ENCODE measurements around the gene SLC44A3.

SLC44A3 gene

GRCh38 chr1:94840808-94841207, 20.7 kb downstream of the SLC44A3 start:
- Mint-ChIP-seq H3K36me3 (no peaks in the 10 kb centered on the region), H3K27me3 (peaks cover 6% of the 10 kb centered on the region), H3K27ac (no peak overlapping the region), H3K4me1 (ENCODE audit: low read depth) (no peaks in the 10 kb centered on the region), H3K4me3 (no peak overlapping the region), H3K9me3 (ENCODE audit: low read depth) (no peaks in the 10 kb centered on the region)

GRCh38 chr1:94843430-94843829, 23.3 kb downstream of the SLC44A3 start:
- Mint-ChIP-seq H3K27me3 (peaks cover 8% of the 10 kb centered on the region), H3K4me3 (no peak overlapping the region), H3K9me3 (ENCODE audit: low read depth) (no peaks in the 10 kb centered on the region), H3K4me1 (ENCODE audit: low read depth) (no peaks in the 10 kb centered on the region), H3K36me3 (no peaks in the 10 kb centered on the region), H3K27ac (no peak overlapping the region)

- no peaks in the 10 kb centered on the region for H3K9me3 Mint-ChIP-seq (ENCODE audit: low read depth)
Measured at GRCh38 chr1:94843846-94844245, 23.7 kb downstream of the SLC44A3 start.

DNA sequence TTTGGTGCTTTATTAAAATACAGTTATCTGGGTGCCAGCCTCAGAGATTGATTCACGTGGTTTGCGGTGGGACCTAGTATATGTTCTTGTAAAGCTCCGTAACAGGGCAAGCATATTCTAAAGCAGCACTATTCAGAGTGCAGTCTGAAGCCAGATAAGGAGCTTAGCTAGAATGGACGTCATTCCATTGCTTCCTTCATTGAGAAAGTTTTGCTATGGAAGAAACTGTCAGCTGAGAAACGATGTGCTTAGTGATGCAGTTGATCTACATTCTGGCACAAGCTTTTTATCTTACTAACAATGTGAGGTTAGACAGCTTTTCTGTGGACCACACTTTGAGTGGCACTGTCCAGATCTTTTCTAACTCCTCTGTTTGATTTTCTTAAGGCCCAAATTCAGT, 26.2 kb downstream of the SLC44A3 start:
- H3K27me3 Mint-ChIP-seq, result peaks cover 5% of the 10 kb centered on the region
- H3K27ac Mint-ChIP-seq, result no peak overlapping the region
- H3K9me3 Mint-ChIP-seq (ENCODE audit: low read depth), result no peaks in the 10 kb centered on the region
- no peak overlapping the region for H3K4me3 Mint-ChIP-seq
- H3K36me3 Mint-ChIP-seq, result no peaks in the 10 kb centered on the region
- no peaks in the 10 kb centered on the region for H3K4me1 Mint-ChIP-seq (ENCODE audit: low read depth)

More at GRCh38 chr1:94843846-94844245, 23.7 kb downstream of the SLC44A3 start:
- Mint-ChIP-seq H3K36me3 (no peaks in the 10 kb centered on the region), H3K27me3 (peaks cover 8% of the 10 kb centered on the region), H3K4me1 (ENCODE audit: low read depth) (no peaks in the 10 kb centered on the region), H3K27ac (no peak overlapping the region), H3K4me3 (no peak overlapping the region)

GRCh38 chr1:94851571-94851970, 31.4 kb downstream of the SLC44A3 start:
- Mint-ChIP-seq H3K9me3 (ENCODE audit: low read depth) (no peaks in the 10 kb centered on the region), H3K4me1 (ENCODE audit: low read depth) (no peaks in the 10 kb centered on the region), H3K27ac (no peak overlapping the region), H3K36me3 (no peaks in the 10 kb centered on the region), H3K4me3 (no peak overlapping the region), H3K27me3 (no peaks in the 10 kb centered on the region)

DNA sequence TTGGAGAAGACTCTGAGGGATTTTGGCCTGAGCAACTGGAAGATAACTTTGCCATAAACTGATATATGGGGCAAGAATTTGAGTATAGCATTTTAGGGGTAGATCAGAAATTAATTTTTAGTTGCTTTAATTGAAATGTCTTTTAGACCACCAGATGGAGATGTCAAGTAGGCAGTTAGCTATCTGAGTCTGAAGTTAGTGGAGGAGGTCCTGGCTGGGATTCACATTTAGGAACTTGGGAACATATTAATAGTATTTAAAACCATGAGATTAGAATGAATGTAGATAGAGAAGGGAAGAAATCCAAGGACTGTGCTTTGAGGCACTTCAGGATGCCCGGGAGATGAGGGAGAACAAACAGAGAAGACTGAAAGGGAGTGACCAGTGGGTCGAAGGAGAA, 32.6 kb downstream of the SLC44A3 start:
- no peak overlapping the region for H3K27ac Mint-ChIP-seq
- no peaks in the 10 kb centered on the region for H3K9me3 Mint-ChIP-seq (ENCODE audit: low read depth)
- H3K4me1 Mint-ChIP-seq (ENCODE audit: low read depth), result no peaks in the 10 kb centered on the region
- no peak overlapping the region for H3K4me3 Mint-ChIP-seq
- no peaks in the 10 kb centered on the region for H3K36me3 Mint-ChIP-seq
- peaks cover 2% of the 10 kb centered on the region for H3K27me3 Mint-ChIP-seq

GRCh38 chr1:94854458-94855306, 34.5 kb downstream of the SLC44A3 start:
- Mint-ChIP-seq H3K4me1 (ENCODE audit: low read depth) (no peaks in the 10 kb centered on the region), H3K27ac (no peak overlapping the region), H3K36me3 (no peaks in the 10 kb centered on the region), H3K4me3 (no peak overlapping the region), H3K9me3 (ENCODE audit: low read depth) (no peaks in the 10 kb centered on the region), H3K27me3 (peaks cover 2% of the 10 kb centered on the region)

GRCh38 chr1:94855307-94855700, 35.1 kb downstream of the SLC44A3 start:
- H3K9me3 Mint-ChIP-seq (ENCODE audit: low read depth), result no peaks in the 10 kb centered on the region
- H3K4me3 Mint-ChIP-seq, result no peak overlapping the region
- no peak overlapping the region for H3K27ac Mint-ChIP-seq
- H3K36me3 Mint-ChIP-seq, result no peaks in the 10 kb centered on the region
- no peaks in the 10 kb centered on the region for H3K4me1 Mint-ChIP-seq (ENCODE audit: low read depth)
- peaks cover 2% of the 10 kb centered on the region for H3K27me3 Mint-ChIP-seq

DNA sequence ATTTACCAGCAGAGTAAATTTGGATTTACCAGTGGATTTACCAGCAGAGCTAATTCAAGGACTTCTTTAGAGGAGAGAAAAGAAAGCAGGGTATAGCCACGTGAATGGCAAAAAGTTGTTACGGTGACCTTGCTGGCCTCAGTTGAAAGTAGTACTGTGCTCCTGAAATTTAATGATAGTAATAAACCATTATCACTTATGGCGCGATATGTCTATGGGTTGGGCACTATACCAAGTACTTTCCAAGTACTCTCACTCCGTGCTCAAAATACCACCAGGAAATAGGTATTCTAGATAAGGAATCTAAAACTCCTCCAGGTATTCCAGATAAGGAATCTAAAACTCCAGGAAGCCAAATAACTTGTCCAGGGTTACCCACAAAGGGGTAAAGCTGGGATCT, 35.8 kb downstream of the SLC44A3 start:
- no peaks in the 10 kb centered on the region for H3K36me3 Mint-ChIP-seq
- H3K4me1 Mint-ChIP-seq (ENCODE audit: low read depth), result no peaks in the 10 kb centered on the region
- no peaks in the 10 kb centered on the region for H3K9me3 Mint-ChIP-seq (ENCODE audit: low read depth)
- H3K27ac Mint-ChIP-seq, result no peak overlapping the region
- no peak overlapping the region for H3K4me3 Mint-ChIP-seq
- H3K27me3 Mint-ChIP-seq, result peaks cover 2% of the 10 kb centered on the region

GRCh38 chr1:94856868-94857267, 36.7 kb downstream of the SLC44A3 start:
- Mint-ChIP-seq H3K36me3 (no peaks in the 10 kb centered on the region), H3K4me3 (no peak overlapping the region), H3K27ac (no peak overlapping the region), H3K27me3 (peaks cover 2% of the 10 kb centered on the region), H3K4me1 (ENCODE audit: low read depth) (no peaks in the 10 kb centered on the region), H3K9me3 (ENCODE audit: low read depth) (no peaks in the 10 kb centered on the region)

DNA sequence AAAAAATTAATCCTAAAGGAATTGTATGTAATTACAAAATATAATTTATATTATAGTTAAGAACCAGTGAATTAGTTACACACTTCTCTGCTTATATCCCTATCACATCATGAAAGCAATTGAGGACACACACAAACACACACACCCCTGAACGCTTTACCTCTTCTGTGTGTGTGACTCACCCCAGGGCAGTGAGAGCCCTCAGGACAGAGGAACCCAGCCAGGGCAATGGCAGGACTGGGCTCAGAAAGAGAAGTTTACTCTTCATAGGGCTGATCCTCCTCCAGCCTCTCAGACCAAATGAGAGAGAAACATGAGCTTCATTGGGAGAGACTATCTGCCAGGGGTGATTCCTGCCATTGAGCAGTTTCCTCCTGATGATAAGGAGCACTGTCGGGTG, 38.1 kb downstream of the SLC44A3 start:
- Mint-ChIP-seq H3K4me3 (no peak overlapping the region), H3K27ac (no peak overlapping the region), H3K27me3 (peaks cover 2% of the 10 kb centered on the region), H3K4me1 (ENCODE audit: low read depth) (no peaks in the 10 kb centered on the region), H3K9me3 (ENCODE audit: low read depth) (no peaks in the 10 kb centered on the region), H3K36me3 (no peaks in the 10 kb centered on the region)

- no peaks in the 10 kb centered on the region for H3K4me1 Mint-ChIP-seq (ENCODE audit: low read depth)
Measured at GRCh38 chr1:94859174-94859573, 39.0 kb downstream of the SLC44A3 start.

DNA sequence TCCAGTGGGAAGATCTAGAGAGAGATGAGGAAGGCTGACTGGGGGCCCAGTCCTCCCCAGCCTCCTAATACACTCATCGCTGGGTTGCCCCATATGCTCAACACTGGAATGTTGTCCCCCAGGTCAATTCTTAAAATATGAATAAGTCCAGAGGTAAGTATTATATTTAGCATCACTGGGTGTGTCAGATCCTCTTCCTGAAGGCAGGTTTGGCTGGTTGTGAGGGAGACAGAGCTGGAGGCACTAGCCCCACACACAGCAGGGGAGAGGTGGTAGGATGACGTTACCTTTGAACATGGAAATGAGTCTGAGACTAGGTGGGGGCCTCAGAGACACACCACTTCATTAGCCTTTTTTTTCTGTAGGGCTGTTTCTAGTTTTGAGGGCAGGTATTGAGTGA, 42.6 kb downstream of the SLC44A3 start:
- Mint-ChIP-seq H3K9me3 (ENCODE audit: low read depth) (no peaks in the 10 kb centered on the region), H3K27me3 (no peaks in the 10 kb centered on the region), H3K36me3 (no peaks in the 10 kb centered on the region), H3K27ac (no peak overlapping the region), H3K4me1 (ENCODE audit: low read depth) (no peaks in the 10 kb centered on the region), H3K4me3 (no peak overlapping the region)

More at GRCh38 chr1:94859174-94859573, 39.0 kb downstream of the SLC44A3 start:
- no peaks in the 10 kb centered on the region for H3K36me3 Mint-ChIP-seq
- H3K9me3 Mint-ChIP-seq (ENCODE audit: low read depth), result no peaks in the 10 kb centered on the region
- no peak overlapping the region for H3K27ac Mint-ChIP-seq
- H3K27me3 Mint-ChIP-seq, result peaks cover 2% of the 10 kb centered on the region
- no peak overlapping the region for H3K4me3 Mint-ChIP-seq

- no peaks in the 10 kb centered on the region for H3K27me3 Mint-ChIP-seq
- no peaks in the 10 kb centered on the region for H3K9me3 Mint-ChIP-seq (ENCODE audit: low read depth)
- H3K27ac Mint-ChIP-seq, result no peak overlapping the region
- no peaks in the 10 kb centered on the region for H3K36me3 Mint-ChIP-seq
- no peak overlapping the region for H3K4me3 Mint-ChIP-seq
- H3K4me1 Mint-ChIP-seq (ENCODE audit: low read depth), result no peaks in the 10 kb centered on the region
Measured at GRCh38 chr1:94863297-94863911, 43.2 kb downstream of the SLC44A3 start.

DNA sequence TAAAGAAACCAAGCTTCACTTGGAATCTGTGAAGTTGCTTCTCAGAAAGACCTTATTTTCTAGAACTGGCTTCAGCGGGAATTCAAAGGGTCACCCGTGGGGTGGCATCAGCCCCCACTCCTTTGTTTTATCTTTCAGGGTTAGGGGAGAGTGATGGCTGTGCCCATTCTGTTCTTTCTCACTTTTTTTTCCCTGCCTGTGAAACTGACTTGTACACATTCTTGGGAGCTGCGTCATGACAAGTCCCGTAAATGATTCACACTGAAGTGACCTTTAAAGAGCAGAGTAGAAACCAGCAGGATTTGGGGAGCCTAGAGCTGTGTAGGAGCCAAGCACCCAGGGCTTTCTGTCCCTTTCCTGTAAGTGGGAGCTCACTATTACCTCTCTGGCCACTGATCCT, 43.8 kb downstream of the SLC44A3 start:
- Mint-ChIP-seq H3K9me3 (ENCODE audit: low read depth) (no peaks in the 10 kb centered on the region), H3K4me1 (ENCODE audit: low read depth) (no peaks in the 10 kb centered on the region), H3K36me3 (no peaks in the 10 kb centered on the region), H3K27ac (no peak overlapping the region), H3K27me3 (no peaks in the 10 kb centered on the region), H3K4me3 (no peak overlapping the region)

- Mint-ChIP-seq H3K4me3 (no peak overlapping the region), H3K4me1 (ENCODE audit: low read depth) (no peaks in the 10 kb centered on the region), H3K27ac (no peak overlapping the region), H3K27me3 (no peaks in the 10 kb centered on the region), H3K9me3 (ENCODE audit: low read depth) (no peaks in the 10 kb centered on the region), H3K36me3 (no peaks in the 10 kb centered on the region)
Measured at GRCh38 chr1:94864821-94865220, 44.7 kb downstream of the SLC44A3 start.
